GM19372 (cell line): Measurements from ENCODE around the gene LRRC3.
"Not testable (repeated sequence)": the region's sequence is repeated elsewhere in the genome, so short reads cannot be mapped to it uniquely, and the experiment has no call there.

Experiments used
- ATAC-seq: cut with Tn5 transposase; IDR thresholded peaks from one replicate; pipeline ENCODE4 v1.9.1; 2021; ENCODE audit warnings: mild to moderate bottlenecking, low read depth, moderate library complexity; ENCODE audit not compliant: unreplicated experiment

The LRRC3 gene

GRCh38 chr21:44492567-44493385, 37.5 kb downstream of the LRRC3 start:
- ATAC-seq: no peak

GRCh38 chr21:44494418-44494817, 39.1 kb downstream of the LRRC3 start:
- ATAC-seq: no peak

GRCh38 chr21:44494956-44495355, 39.6 kb downstream of the LRRC3 start:
- no peak for ATAC-seq

GRCh38 chr21:44495611-44496563, 40.6 kb downstream of the LRRC3 start:
- ATAC-seq: no peak

GRCh38 chr21:44496564-44497550, 41.5 kb downstream of the LRRC3 start:
- ATAC-seq: no peak

- ATAC-seq: no peak
Observed at GRCh38 chr21:44497703-44498126, 42.4 kb downstream of the LRRC3 start.

- no peak for ATAC-seq
Observed at GRCh38 chr21:44498280-44499210, 43.2 kb downstream of the LRRC3 start.

GRCh38 chr21:44499211-44499560, 43.9 kb downstream of the LRRC3 start:
- no peak for ATAC-seq

- no peak for ATAC-seq
Observed at GRCh38 chr21:44499631-44500030, 44.3 kb downstream of the LRRC3 start.

GRCh38 chr21:44500111-44500510, 44.8 kb downstream of the LRRC3 start:
- no peak for ATAC-seq

- no peak for ATAC-seq
Observed at GRCh38 chr21:44502171-44502958, 47.1 kb downstream of the LRRC3 start.

- ATAC-seq: not testable (repeated sequence)
Observed at GRCh38 chr21:44503006-44503889, 47.9 kb downstream of the LRRC3 start.

GRCh38 chr21:44503901-44504399, 48.6 kb downstream of the LRRC3 start:
- no peak for ATAC-seq

- ATAC-seq: no peak
Observed at GRCh38 chr21:44505673-44506278, 50.5 kb downstream of the LRRC3 start.

- ATAC-seq: no peak
Observed at GRCh38 chr21:44506279-44507255, 51.3 kb downstream of the LRRC3 start.
